GM12873 (cell line): ENCODE data around the gene HDAC7.

Experiments
- CTCF ChIP-seq: IDR thresholded peaks from 2 replicates; pipeline ENCODE4 v1.5.1; 2012; ENCODE audit warnings: low read depth, mild to moderate bottlenecking, moderate library complexity, low read length, control low read depth; ENCODE audit not compliant: insufficient read depth; ENCODE audit errors: missing control alignments

HDAC7 gene

GRCh38 chr12:47819896-47820630 is at the start of gene HDAC7:
Gene HDAC7, minus strand, starts transcription at chr12:47819903. Its CDS starts 118 bp downstream, at chr12:47819785.
- TF ChIP-seq CTCF, result no peak

- TF ChIP-seq CTCF, result no peak
Measured at GRCh38 chr12:47868552-47869031, 48.9 kb upstream of the HDAC7 start.

DNA sequence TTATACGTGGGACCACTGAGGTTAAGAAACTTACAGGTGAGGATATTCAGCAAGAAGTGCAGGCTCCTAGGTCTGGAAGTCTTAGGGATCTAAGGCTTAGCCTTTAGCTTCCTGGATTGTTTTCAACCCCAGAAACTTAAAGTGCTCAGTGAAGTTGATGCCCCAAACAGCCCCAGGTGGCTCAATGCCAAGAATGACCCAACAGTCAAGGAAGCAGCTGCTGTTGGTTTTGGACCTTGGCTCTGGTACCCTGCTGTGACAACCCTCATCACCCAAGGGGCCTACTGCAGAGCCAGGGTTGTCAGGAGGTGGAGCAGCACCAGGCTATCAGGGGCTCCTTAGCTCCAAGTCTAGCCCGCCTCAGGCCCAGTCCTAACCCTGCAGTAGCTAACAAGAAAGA is 48.3 kb upstream of the HDAC7 start:
- TF ChIP-seq CTCF, result no peak

DNA sequence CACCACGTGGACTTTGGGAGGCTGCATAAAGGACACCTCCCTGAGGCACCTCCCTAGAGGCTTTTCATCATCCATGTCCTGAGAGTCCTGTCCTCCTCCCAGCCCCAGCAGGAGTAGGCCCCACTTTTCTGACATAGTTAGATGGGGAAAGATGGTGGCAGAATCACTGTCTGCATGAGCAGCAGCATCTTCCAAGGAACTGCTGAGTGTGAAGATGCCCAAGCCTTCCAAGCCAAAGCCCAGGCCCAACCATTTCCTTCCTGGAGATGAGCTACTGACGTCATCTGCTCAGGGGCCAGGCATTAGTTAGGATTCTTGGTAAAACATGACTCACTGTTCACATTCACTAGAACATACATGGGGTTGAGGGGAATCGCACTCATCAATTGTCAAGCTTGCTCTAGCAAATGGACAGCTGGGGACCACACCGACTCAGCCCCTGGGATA is 47.8 kb upstream of the HDAC7 start:
- TF ChIP-seq CTCF, result no peak

DNA sequence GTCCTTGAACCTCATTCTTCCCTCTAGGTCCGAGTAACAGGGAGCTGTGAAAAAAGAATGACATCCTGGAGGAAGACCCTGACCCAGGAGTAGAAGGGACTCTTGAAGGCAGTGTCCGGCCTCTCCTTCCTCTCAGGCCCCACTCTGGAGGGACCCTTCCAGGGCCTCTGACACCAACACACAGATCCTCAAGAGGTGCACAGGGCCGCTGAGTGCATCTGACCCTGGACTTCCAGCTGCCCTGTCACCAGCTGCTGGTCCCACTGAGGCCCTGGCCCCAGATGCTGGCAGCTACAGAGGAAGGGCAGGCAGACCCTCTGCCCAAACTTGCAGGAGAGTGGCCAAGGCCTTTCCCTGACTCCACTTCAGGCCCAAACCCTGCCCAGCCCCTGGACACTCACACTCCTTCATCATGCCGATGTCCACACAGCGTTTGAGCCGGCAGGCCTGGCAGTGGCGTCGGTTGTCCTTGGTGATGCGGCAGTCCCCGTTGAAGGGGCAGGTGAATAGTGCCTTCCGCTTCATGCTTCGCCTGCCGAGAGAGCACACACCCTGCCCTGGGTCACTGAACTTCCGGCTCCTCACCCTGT is 45.0 kb upstream of the HDAC7 start:
- TF ChIP-seq CTCF, result no peak

- TF ChIP-seq CTCF, result no peak
Measured at GRCh38 chr12:47863985-47864384, 44.3 kb upstream of the HDAC7 start.

DNA sequence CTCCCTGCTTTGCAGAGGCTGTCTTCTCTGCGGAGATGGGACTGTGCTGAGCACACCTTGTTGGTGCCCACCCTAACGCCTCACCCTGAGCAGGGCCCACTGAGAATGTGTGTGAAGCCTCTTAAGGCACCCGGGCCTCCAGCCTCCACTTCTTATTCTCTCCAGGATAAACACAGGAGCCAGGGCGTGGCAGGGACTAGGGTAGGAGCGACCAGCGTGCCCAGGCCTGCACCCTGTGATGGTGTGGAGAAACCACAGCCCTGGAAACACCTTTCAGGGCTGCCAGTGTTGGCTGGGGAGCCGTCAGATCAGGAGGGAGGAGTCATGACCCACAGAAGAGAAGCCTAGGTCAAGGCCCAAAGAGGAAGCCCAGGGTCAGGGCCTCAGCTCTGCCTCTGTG is 43.8 kb upstream of the HDAC7 start:
- no peak for TF ChIP-seq CTCF
